ENCODE results near the gene QKI.

The QKI gene

DNA sequence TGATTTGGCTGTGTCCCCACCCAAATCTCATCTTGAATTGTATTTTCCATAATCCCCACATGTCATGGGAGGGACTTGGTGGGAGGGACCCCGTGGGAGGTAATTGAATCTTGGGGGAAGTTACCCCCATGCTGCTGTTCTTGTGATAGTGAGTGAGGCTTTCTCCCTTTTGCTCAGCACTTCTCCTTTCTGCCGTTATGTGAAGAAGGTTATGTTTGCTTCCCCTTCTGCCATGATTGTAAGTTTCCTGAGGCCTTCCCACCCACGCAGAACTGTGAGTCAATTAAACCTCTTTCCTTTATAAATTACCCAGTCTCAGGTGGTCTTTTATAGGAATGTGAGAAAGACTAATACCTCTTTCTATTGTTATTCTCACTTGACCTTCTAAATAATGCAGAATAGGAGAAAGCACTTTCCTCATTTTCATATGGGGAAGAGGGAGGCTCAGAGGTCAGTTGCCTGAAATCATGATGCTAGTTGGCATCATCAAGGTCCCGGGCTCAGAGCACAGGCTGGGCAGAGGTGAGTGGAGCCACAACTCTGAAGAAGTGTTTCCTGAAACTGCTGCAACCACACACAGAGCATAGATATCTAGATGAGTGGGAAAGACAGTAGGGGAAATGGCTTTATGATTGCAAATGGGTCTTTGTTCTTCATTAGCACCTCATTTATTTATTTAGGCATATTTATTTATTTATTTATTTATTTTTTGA, 191.0 kb downstream of the QKI start:
- peak; percentile 54 for DNase-seq (ENCODE audit: low read depth)
- no peak overlapping the region for H3K4me3 ChIP-seq (ENCODE audit: low read depth, low read length)
- TF ChIP-seq POLR2A (IDR thresholded peaks at IDR 0.05; ENCODE audit: extremely low read depth, insufficient read length) (no peak), MYC (IDR thresholded peaks at IDR 0.05; ENCODE audit: low read depth, low read length) (no peak)
- TF ChIP-seq, protein P1, sequence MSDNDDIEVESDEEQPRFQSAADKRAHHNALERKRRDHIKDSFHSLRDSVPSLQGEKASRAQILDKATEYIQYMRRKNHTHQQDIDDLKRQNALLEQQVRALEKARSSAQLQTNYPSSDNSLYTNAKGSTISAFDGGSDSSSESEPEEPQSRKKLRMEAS (IDR thresholded peaks at IDR 0.05; ENCODE audit: low read depth, low read length): no peak
- TF ChIP-seq, protein P2, sequence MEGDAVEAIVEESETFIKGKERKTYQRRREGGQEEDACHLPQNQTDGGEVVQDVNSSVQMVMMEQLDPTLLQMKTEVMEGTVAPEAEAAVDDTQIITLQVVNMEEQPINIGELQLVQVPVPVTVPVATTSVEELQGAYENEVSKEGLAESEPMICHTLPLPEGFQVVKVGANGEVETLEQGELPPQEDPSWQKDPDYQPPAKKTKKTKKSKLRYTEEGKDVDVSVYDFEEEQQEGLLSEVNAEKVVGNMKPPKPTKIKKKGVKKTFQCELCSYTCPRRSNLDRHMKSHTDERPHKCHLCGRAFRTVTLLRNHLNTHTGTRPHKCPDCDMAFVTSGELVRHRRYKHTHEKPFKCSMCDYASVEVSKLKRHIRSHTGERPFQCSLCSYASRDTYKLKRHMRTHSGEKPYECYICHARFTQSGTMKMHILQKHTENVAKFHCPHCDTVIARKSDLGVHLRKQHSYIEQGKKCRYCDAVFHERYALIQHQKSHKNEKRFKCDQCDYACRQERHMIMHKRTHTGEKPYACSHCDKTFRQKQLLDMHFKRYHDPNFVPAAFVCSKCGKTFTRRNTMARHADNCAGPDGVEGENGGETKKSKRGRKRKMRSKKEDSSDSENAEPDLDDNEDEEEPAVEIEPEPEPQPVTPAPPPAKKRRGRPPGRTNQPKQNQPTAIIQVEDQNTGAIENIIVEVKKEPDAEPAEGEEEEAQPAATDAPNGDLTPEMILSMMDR (IDR thresholded peaks at IDR 0.05; ENCODE audit: low read depth, low read length): no peak

DNA sequence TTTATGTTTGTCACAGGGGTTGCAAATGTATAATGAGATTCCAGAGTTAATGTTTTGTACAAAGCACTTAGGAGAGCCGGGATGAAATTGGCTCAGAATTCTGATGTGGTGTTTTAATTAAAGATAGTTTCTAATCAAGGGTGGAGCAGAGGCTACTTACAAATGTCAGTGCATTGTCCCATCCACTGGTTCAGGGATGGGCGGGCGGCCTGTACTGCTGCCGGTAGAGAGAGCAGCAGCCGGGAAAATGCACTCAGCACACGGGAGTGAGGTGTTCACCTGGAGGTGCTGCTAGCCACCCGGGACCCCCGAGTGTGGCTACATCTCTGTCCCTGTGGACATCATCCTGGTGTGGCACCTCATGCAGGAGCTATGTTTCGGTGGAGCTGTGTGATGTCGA, 193.3 kb downstream of the QKI start:
- no peak for DNase-seq (ENCODE audit: low read depth)
- no peak for TF ChIP-seq MYC (IDR thresholded peaks at IDR 0.05; ENCODE audit: low read depth, low read length)
- TF ChIP-seq, protein P2 (IDR thresholded peaks at IDR 0.05; ENCODE audit: low read depth, low read length): no peak
- TF ChIP-seq, protein P1 (IDR thresholded peaks at IDR 0.05; ENCODE audit: low read depth, low read length): no peak
- TF ChIP-seq POLR2A (IDR thresholded peaks at IDR 0.05; ENCODE audit: extremely low read depth, insufficient read length): no peak
- no peak overlapping the region for H3K4me3 ChIP-seq (ENCODE audit: low read depth, low read length)

DNA sequence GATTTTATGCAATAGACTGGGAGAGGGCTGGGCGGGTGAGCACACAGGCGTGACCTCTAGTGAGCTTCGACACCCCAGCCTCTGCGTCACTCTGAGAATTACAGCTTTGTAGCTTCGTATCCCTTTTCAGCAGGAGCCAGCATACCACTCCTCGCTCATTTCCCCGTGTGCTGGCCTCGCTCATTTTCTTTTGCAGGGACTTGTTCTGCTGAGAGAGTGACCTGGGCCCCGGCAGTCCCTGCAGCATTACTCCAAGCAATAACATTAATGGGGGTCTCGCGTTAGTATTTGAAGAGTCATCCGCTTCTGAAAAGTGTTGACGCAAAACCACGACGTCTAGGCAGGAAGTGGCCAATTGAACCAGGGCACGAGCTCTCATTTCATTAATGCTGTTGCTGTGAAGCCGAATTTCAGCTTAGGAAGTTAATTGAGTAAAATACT, 193.7 kb downstream of the QKI start:
- no peak for DNase-seq (ENCODE audit: low read depth)
- H3K4me3 ChIP-seq (ENCODE audit: low read depth, low read length): no peak overlapping the region
- TF ChIP-seq, protein P1 (IDR thresholded peaks at IDR 0.05; ENCODE audit: low read depth, low read length): no peak
- TF ChIP-seq MYC (IDR thresholded peaks at IDR 0.05; ENCODE audit: low read depth, low read length) (no peak), POLR2A (IDR thresholded peaks at IDR 0.05; ENCODE audit: extremely low read depth, insufficient read length) (no peak)
- TF ChIP-seq, protein P2 (IDR thresholded peaks at IDR 0.05; ENCODE audit: low read depth, low read length): no peak

DNA sequence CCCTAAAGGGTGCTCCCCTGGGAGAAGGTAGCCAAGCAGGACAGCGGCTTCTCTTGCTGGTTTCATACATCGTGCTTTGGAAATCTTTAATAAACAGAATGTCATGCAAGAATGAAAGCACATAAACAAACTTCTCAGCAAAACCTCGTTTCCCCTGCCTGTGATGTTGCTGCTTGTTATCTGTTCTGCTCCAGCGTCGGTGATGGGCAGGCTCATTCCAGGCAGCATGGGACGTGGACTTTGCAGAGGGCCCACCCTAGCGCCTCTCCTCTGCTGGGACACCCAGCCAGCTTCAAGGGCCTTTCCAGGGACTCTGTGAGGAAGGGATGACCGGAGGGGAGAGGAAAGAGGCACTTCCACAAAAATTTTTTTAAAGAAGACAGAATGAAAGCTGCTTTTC, 197.7 kb downstream of the QKI start:
- TF ChIP-seq, protein P2 (IDR thresholded peaks at IDR 0.05; ENCODE audit: low read depth, low read length): no peak
- TF ChIP-seq, protein P1 (IDR thresholded peaks at IDR 0.05; ENCODE audit: low read depth, low read length): no peak
- TF ChIP-seq MYC (IDR thresholded peaks at IDR 0.05; ENCODE audit: low read depth, low read length): no peak
- no peak for DNase-seq (ENCODE audit: low read depth)
- H3K4me3 ChIP-seq (ENCODE audit: low read depth, low read length): no peak overlapping the region

DNA sequence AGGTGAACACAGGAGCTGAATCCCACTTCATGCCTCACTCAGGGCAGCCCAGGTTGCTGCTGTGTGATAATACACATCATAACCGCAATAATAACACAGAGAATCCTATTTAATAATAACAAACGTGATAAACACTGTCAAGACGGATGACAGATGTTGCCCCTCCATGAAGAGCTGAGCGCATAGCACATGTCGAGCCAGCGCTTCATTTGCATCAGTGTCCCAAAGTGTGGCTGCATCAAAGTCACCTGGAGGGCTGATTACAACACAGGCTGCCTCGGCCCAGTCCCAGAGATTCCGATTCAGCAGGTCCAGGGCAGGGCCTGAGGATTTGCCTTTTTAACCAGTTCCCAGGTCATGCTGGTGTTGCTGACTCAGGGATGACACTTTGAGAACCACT, 198.5 kb downstream of the QKI start:
- no peak for DNase-seq (ENCODE audit: low read depth)
- TF ChIP-seq, protein P2 (IDR thresholded peaks at IDR 0.05; ENCODE audit: low read depth, low read length): no peak
- TF ChIP-seq, protein P1 (IDR thresholded peaks at IDR 0.05; ENCODE audit: low read depth, low read length): no peak
- TF ChIP-seq MYC (IDR thresholded peaks at IDR 0.05; ENCODE audit: low read depth, low read length) (no peak), POLR2A (IDR thresholded peaks at IDR 0.05; ENCODE audit: extremely low read depth, insufficient read length) (no peak)

More for the DNA sequence above, 198.5 kb downstream of the QKI start:
- no peak overlapping the region for H3K4me3 ChIP-seq (ENCODE audit: low read depth, low read length)
